Fibroblast of lung (primary cell): ENCODE measurements around the gene FGR.

Experiments used
- EZH2 ChIP-seq: IDR thresholded peaks from 2 replicates; pipeline ENCODE4 v1.5.1; 2012; ENCODE audit warnings: low read length, control low read depth, mild to moderate bottlenecking; ENCODE audit errors: missing control alignments
- TF ChIP-seq, protein P1 (sequence below), 2 donors: IDR thresholded peaks in 1 of 2; conservative IDR thresholded peaks in 1 of 2; 1 replicate in 1 of 2; 2 replicates in 1 of 2; pipeline ENCODE4 v1.5.1; 2011 to 2012; ENCODE audit warnings: low read length in 2 of 2, control low read depth in 1 of 2, inconsistent platforms in 1 of 2, low read depth in 1 of 2, mild to moderate bottlenecking in 1 of 2

DNA sequence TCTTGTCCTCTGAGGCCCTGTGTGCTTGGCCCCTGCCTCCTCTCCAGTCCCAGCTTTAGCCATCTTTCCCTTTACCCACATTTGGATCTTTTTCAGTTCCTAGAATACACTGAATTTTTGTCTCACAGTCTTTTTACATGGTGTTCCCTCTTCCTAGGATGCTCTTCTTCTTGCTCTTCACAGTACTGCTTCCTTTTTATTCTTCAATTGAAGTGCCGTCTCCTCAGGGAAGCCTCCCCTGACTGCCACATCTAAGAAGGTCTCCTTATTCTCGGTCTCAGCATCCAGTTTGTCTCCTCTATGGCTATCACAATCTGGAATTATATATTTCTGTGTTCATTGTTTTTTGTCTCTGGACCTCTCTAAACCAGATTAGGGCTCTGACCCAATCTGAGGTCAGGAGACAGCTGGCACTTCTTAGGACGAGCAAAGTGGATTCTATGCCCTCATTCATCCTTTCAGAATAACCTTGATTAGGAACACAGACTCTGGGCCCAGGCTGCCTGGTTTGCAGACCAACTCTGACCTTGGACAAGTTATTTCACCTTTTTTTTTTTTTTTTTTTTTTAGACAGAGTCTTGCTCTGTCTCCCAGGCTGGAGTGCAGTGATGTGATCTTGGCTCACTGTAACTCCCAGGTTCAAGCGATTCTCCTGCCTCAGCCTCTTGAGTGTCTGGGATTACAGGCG lies 3.2 kb upstream of the FGR start:
- TF ChIP-seq, protein P1, sequence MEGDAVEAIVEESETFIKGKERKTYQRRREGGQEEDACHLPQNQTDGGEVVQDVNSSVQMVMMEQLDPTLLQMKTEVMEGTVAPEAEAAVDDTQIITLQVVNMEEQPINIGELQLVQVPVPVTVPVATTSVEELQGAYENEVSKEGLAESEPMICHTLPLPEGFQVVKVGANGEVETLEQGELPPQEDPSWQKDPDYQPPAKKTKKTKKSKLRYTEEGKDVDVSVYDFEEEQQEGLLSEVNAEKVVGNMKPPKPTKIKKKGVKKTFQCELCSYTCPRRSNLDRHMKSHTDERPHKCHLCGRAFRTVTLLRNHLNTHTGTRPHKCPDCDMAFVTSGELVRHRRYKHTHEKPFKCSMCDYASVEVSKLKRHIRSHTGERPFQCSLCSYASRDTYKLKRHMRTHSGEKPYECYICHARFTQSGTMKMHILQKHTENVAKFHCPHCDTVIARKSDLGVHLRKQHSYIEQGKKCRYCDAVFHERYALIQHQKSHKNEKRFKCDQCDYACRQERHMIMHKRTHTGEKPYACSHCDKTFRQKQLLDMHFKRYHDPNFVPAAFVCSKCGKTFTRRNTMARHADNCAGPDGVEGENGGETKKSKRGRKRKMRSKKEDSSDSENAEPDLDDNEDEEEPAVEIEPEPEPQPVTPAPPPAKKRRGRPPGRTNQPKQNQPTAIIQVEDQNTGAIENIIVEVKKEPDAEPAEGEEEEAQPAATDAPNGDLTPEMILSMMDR (conservative IDR thresholded peaks at IDR 0.05 in 1 of 2, IDR thresholded peaks at IDR 0.05 in 1 of 2; ENCODE audit: low read depth in 1 of 2, low read length in 2 of 2) = no peak
- no peak for TF ChIP-seq EZH2
